H1 (cell line): Measurements from ENCODE around the gene NEDD4L. TPM values are rescaled to one million over a fixed set of nuclear protein-coding genes. Genes with fewer than 3 reads are reported as not detected.

Source experiments
- CTCF ChIA-PET: fragments of 300-600 bp; sonication (Branson Sonifier 250); formaldehyde crosslinking; loops from one replicate; lab custom pipeline; 2021; ENCODE audit not compliant: partially characterized antibody; lab: Charles Lee
- POLR2A ChIA-PET: fragments of 300-600 bp; sonication (Branson Sonifier 250); formaldehyde crosslinking; loops from one replicate; lab custom pipeline; 2021; ENCODE audit warnings: inconsistent platforms; ENCODE audit not compliant: partially characterized antibody; lab: Charles Lee
- DNase-seq, 2 experiments: peaks; one replicate each; pipeline versions ENCODE4 v3.0.0 to v3.0.0-alpha.2; 2010 to 2022; ENCODE audit warnings: low spot score in 2 of 2, low read depth in 1 of 2, mixed read lengths in 1 of 2
- FAIRE-seq: peaks from 2 replicates; lab custom pipeline; 2011; peaks lifted over from hg19 to GRCh38; lab: Jason Lieb, UNC
- H2AFZ ChIP-seq: 2 replicates; pipeline ENCODE4 v1.8.1; 2012; ENCODE audit warnings: low read length, inconsistent platforms
- H2AK5ac ChIP-seq: 2 replicates; pipeline ENCODE4 v1.6.1; 2013; ENCODE audit warnings: low read depth, low read length
- H2BK120ac ChIP-seq: replicated peaks from 2 replicates; pipeline ENCODE3; 2013; ENCODE audit warnings: low read depth, low read length, inconsistent platforms
- H2BK12ac ChIP-seq: 2 replicates; pipeline ENCODE4 v1.6.1; 2013; ENCODE audit warnings: low read depth, low read length
- H2BK15ac ChIP-seq: 2 replicates; pipeline ENCODE4 v1.6.1; 2013; ENCODE audit warnings: low read length
- H2BK20ac ChIP-seq: 2 replicates; pipeline ENCODE4 v1.6.1; 2013; ENCODE audit warnings: low read length
- H2BK5ac ChIP-seq: 2 replicates; pipeline ENCODE4 v1.6.1; 2013; ENCODE audit warnings: low read depth, low read length
- H3K14ac ChIP-seq: 2 replicates; pipeline ENCODE4 v1.6.1; 2013; ENCODE audit warnings: inconsistent platforms; ENCODE audit not compliant: insufficient read length
- H3K18ac ChIP-seq: 2 replicates; pipeline ENCODE4 v1.6.1; 2013; ENCODE audit warnings: low read length; ENCODE audit errors: extremely low read depth
- H3K23ac ChIP-seq: 2 replicates; pipeline ENCODE4 v1.6.1; 2013; ENCODE audit warnings: inconsistent platforms; ENCODE audit not compliant: insufficient read length
- H3K23me2 ChIP-seq: 2 replicates; pipeline ENCODE4 v1.6.1; 2013; ENCODE audit warnings: low read depth, low read length
- H3K27ac ChIP-seq: 2 replicates; pipeline ENCODE4 v1.6.1; 2011; ENCODE audit warnings: low read depth, low read length, inconsistent platforms
- H3K27me3 ChIP-seq, 4 experiments: replicated peaks in 1 of 4; 1 replicate in 1 of 4; 2 replicates in 3 of 4; pipeline versions ENCODE4 v1.6.1 to v1.8.1; 2011 to 2013; ENCODE audit warnings: low read length in 3 of 4, mild to moderate bottlenecking in 3 of 4, inconsistent platforms in 2 of 4, mixed read lengths in 2 of 4, moderate library complexity in 1 of 4; ENCODE audit not compliant: control insufficient read depth in 3 of 4, insufficient read depth in 3 of 4; ENCODE audit errors: extremely low read depth in 1 of 4
- H3K36me3 ChIP-seq, 4 experiments: 2 replicates each; pipeline versions ENCODE4 v1.6.1 to v1.8.1; 2011 to 2013; ENCODE audit warnings: mild to moderate bottlenecking in 4 of 4, low read length in 3 of 4, moderate library complexity in 2 of 4, control low read depth in 1 of 4, inconsistent platforms in 1 of 4; ENCODE audit not compliant: insufficient read depth in 4 of 4, control insufficient read depth in 2 of 4
- H3K4ac ChIP-seq: replicated peaks from 2 replicates; pipeline ENCODE3; 2013; ENCODE audit warnings: low read length, low read depth, mixed read lengths, inconsistent platforms; ENCODE audit not compliant: insufficient read length
- H3K4me1 ChIP-seq, 4 experiments: replicated peaks in 1 of 4; 1 replicate in 1 of 4; 2 replicates in 3 of 4; pipeline versions ENCODE4 v1.6.1 to v1.8.1; 2011 to 2013; ENCODE audit warnings: low read length in 3 of 4, inconsistent platforms in 2 of 4, mixed read lengths in 1 of 4; ENCODE audit not compliant: insufficient read depth in 4 of 4, control insufficient read depth in 3 of 4
- H3K4me2 ChIP-seq, 2 experiments: 2 replicates each; pipeline versions ENCODE4 v1.6.1 to v1.8.1; 2011 to 2013; ENCODE audit warnings: low read depth in 2 of 2, low read length in 2 of 2, control low read depth in 1 of 2, inconsistent platforms in 1 of 2, mild to moderate bottlenecking in 1 of 2; ENCODE audit not compliant: insufficient read depth in 1 of 2
- H3K4me3 ChIP-seq, 4 experiments: fragments of 200-600, 300-600 bp in 1 of 4; sonication (generic), shearing (Covaris generic), sonication (Bioruptor Twin) in 1 of 4; 2 replicates each; pipeline versions ENCODE4 v1.5.1 to v1.8.1; 2011 to 2016; ENCODE audit warnings: low read length in 4 of 4, low read depth in 3 of 4, control low read depth in 2 of 4, inconsistent platforms in 2 of 4, mild to moderate bottlenecking in 2 of 4, mixed read lengths in 1 of 4, moderate library complexity in 1 of 4; ENCODE audit not compliant: insufficient read depth in 2 of 4; ENCODE audit errors: extremely low read depth in 1 of 4
- H3K56ac ChIP-seq: replicated peaks from 2 replicates; pipeline ENCODE3; 2013; ENCODE audit warnings: low read depth, mild to moderate bottlenecking, mixed read lengths, low read length, inconsistent platforms; ENCODE audit not compliant: insufficient read length
- H3K79me1 ChIP-seq: 2 replicates; pipeline ENCODE4 v1.6.1; 2013; ENCODE audit warnings: low read depth, low read length, control low read depth
- H3K79me2 ChIP-seq, 2 experiments: 2 replicates each; pipeline versions ENCODE4 v1.6.1 to v1.8.1; 2012 to 2013; ENCODE audit warnings: low read length in 2 of 2, mild to moderate bottlenecking in 2 of 2, inconsistent platforms in 1 of 2; ENCODE audit not compliant: insufficient read depth in 2 of 2, control insufficient read depth in 1 of 2
- H3K9ac ChIP-seq, 4 experiments: replicated peaks in 1 of 4; 1 replicate in 1 of 4; 2 replicates in 3 of 4; pipeline versions ENCODE4 v1.6.1 to v1.8.1; 2011 to 2013; ENCODE audit warnings: low read depth in 3 of 4, low read length in 3 of 4, control low read depth in 2 of 4, mild to moderate bottlenecking in 2 of 4, moderate library complexity in 2 of 4, inconsistent platforms in 1 of 4; ENCODE audit errors: extremely low read depth in 1 of 4
- H3K9me3 ChIP-seq, 2 experiments: 2 replicates each; pipeline versions ENCODE4 v1.6.1 to v1.8.1; 2012 to 2013; ENCODE audit warnings: mild to moderate bottlenecking in 2 of 2, moderate library complexity in 2 of 2, control low read depth in 1 of 2, inconsistent platforms in 1 of 2, low read depth in 1 of 2, low read length in 1 of 2, mixed read lengths in 1 of 2; ENCODE audit not compliant: insufficient read depth in 2 of 2
- H4K20me1 ChIP-seq, 2 experiments: replicated peaks in 1 of 2; 2 replicates each; pipeline versions ENCODE3 to v1.8.1; 2011 to 2013; ENCODE audit warnings: inconsistent platforms in 2 of 2, low read length in 2 of 2, mild to moderate bottlenecking in 1 of 2; ENCODE audit not compliant: insufficient read depth in 2 of 2, control insufficient read depth in 1 of 2
- H4K5ac ChIP-seq: 2 replicates; pipeline ENCODE4 v1.6.1; 2013; ENCODE audit warnings: low read length, low read depth, mixed read lengths, inconsistent platforms; ENCODE audit not compliant: insufficient read length
- H4K8ac ChIP-seq: 2 replicates; pipeline ENCODE4 v1.8.0; 2013; ENCODE audit warnings: mild to moderate bottlenecking, moderate library complexity, low read length, inconsistent platforms; ENCODE audit not compliant: insufficient read depth; ENCODE audit errors: extremely low read depth
- H4K91ac ChIP-seq: replicated peaks from 2 replicates; pipeline ENCODE3; 2013; ENCODE audit warnings: low read length, mixed read lengths, inconsistent platforms; ENCODE audit not compliant: insufficient read length
- BRCA1 ChIP-seq: IDR thresholded peaks from 2 replicates; pipeline ENCODE4 v1.6.1; 2012; ENCODE audit warnings: low read depth, low read length, improper control_type of control experiment
- CHD2 ChIP-seq: IDR thresholded peaks from 2 replicates; pipeline ENCODE4 v1.6.1; 2012; ENCODE audit warnings: low read length, improper control_type of control experiment
- E2F6 ChIP-seq: IDR thresholded peaks from 2 replicates; pipeline ENCODE4 v1.6.1; 2012; ENCODE audit warnings: inconsistent platforms
- EGR1 ChIP-seq: IDR thresholded peaks from 2 replicates; pipeline ENCODE4 v1.6.1; 2011; ENCODE audit warnings: low read depth, low read length, borderline replicate concordance
- GTF2F1 ChIP-seq: IDR thresholded peaks from 2 replicates; pipeline ENCODE4 v1.6.1; 2012; ENCODE audit warnings: low read depth, low read length, improper control_type of control experiment, borderline replicate concordance
- JUN ChIP-seq: IDR thresholded peaks from 2 replicates; pipeline ENCODE4 v1.6.1; 2011; ENCODE audit warnings: low read depth, mild to moderate bottlenecking, improper control_type of control experiment, low read length
- KDM5A ChIP-seq: fragments of 200-600 bp; IDR thresholded peaks from 2 replicates; pipeline ENCODE4 v1.7.1; 2012; ENCODE audit warnings: mild to moderate bottlenecking, low read length, inconsistent platforms, mixed read lengths
- RAD21 ChIP-seq, 2 experiments: IDR thresholded peaks in 1 of 2; conservative IDR thresholded peaks in 1 of 2; 2 replicates each; pipeline ENCODE4 v1.6.1; 2011; ENCODE audit warnings: low read depth in 2 of 2, low read length in 2 of 2, improper control_type of control experiment in 1 of 2, inconsistent platforms in 1 of 2, mild to moderate bottlenecking in 1 of 2, moderate library complexity in 1 of 2
- RXRA ChIP-seq: IDR thresholded peaks from 2 replicates; pipeline ENCODE4 v1.6.1; 2011; ENCODE audit warnings: low read depth, mild to moderate bottlenecking, low read length, moderate library complexity; ENCODE audit not compliant: insufficient read depth
- SUZ12 ChIP-seq: fragments of 200-600 bp; sonication (generic); IDR thresholded peaks from 2 replicates; pipeline ENCODE4 v1.6.1; 2012; ENCODE audit warnings: mild to moderate bottlenecking, inconsistent platforms, low read length, moderate library complexity, mixed read lengths
- TBP ChIP-seq: IDR thresholded peaks from 2 replicates; pipeline ENCODE4 v1.6.1; 2011; ENCODE audit warnings: low read depth, low read length, improper control_type of control experiment
- TEAD4 ChIP-seq: IDR thresholded peaks from 2 replicates; pipeline ENCODE4 v1.6.1; 2012; ENCODE audit warnings: low read depth, low read length, inconsistent platforms, mixed read lengths
- YY1 ChIP-seq: IDR thresholded peaks from 2 replicates; pipeline ENCODE4 v1.6.1; 2011; ENCODE audit warnings: low read depth, mild to moderate bottlenecking, low read length
- WGBS, 2 experiments: shearing (Covaris generic) in 1 of 2; methylation state at CpG; one replicate each; pipeline versions ENCODE4 v1.1.6 to v1.1.7; 2013 to 2015; ENCODE audit warnings: low lambda C conversion rate in 2 of 2, mixed read lengths in 2 of 2, inconsistent platforms in 1 of 2, low coverage in 1 of 2, missing lambda C conversion rate in 1 of 2; ENCODE audit not compliant: insufficient replicate concordance in 2 of 2, insufficient coverage in 1 of 2, insufficient read length in 1 of 2; ENCODE audit errors: extremely low coverage in 1 of 2, missing lambda C conversion rate in 1 of 2; 5-methylcytosine and 5-hydroxymethylcytosine counted together
- polyA plus RNA-seq, 7 experiments: library from polyadenylated mRNA; depleted of rRNA in 3 of 7; stranded (reverse) in 5 of 7; unstranded in 2 of 7; fragments of >200 nt in 5 of 7; fragments of 200-250 nt in 2 of 7; gene quantifications; 1 replicate in 5 of 7; 2 replicates in 1 of 7; 4 replicates in 1 of 7; pipeline versions ENCODE4 v1.2.1 to v1.2.3, GENCODE V29; 2011 to 2013; ENCODE audit warnings: missing spikeins in 2 of 7, mixed read lengths in 2 of 7
- total RNA-seq: library from RNA; stranded (reverse); fragmentation: NEBNext Ultra II Directional; extraction: Animal tissue kit (Norgen Biotek cat#: 25700); gene quantifications from 2 replicates; pipeline ENCODE4 v1.2.1, GENCODE V29; 2021

The NEDD4L gene
- total and polyA plus RNA-seq, 2 of the 8 experiments (the other 6 are each of a cell fraction or from before 2014, with no cell fraction given): 37.3 to 69.8 TPM

GRCh38 chr18:58034370-58034769, 9.7 kb upstream of the NEDD4L start:
- Histone ChIP-seq H2BK12ac (no peak overlapping the region), H3K27me3 (no peaks in the 10 kb centered on the region), H3K4me3 (no peak overlapping the region), H3K9me3 (no peaks in the 10 kb centered on the region), H3K36me3 (no peaks in the 10 kb centered on the region), H3K9ac (no peak overlapping the region), H4K5ac (no peak overlapping the region), H3K4me2 (no peak overlapping the region), H2AK5ac (no peak overlapping the region), H2BK15ac (no peak overlapping the region), H3K79me1 (no peaks in the 10 kb centered on the region), H3K18ac (no peak overlapping the region), H4K91ac (no peak overlapping the region), H4K20me1 (no peaks in the 10 kb centered on the region), H3K23ac (no peak overlapping the region), H3K14ac (no peak overlapping the region), H3K56ac (no peak overlapping the region), H3K4me1 (no peaks in the 10 kb centered on the region), H3K27ac (no peak overlapping the region), H2BK20ac (no peak overlapping the region), H3K79me2 (no peaks in the 10 kb centered on the region), H2BK120ac (no peak overlapping the region), H2AFZ (no peak overlapping the region), H3K23me2 (no peaks in the 10 kb centered on the region), H4K8ac (no peak overlapping the region), H3K4ac (no peak overlapping the region), H2BK5ac (no peak overlapping the region)
- DNase-seq (no peak), FAIRE-seq (no peak)
- POLR2A ChIA-PET: no interaction called here
- TF ChIP-seq TBP (no peak), CHD2 (no peak), GTF2F1 (no peak), JUN (no peak), KDM5A (no peak), RXRA (no peak), TEAD4 (no peak), YY1 (no peak), BRCA1 (no peak), EGR1 (no peak), RAD21 (IDR thresholded peaks at IDR 0.05 in 1 of 2, conservative IDR thresholded peaks at IDR 0.05 in 1 of 2; ENCODE audit: low read depth in 2 of 2, low read length in 2 of 2) (no peak), SUZ12 (no peak), E2F6 (no peak)
- CTCF ChIA-PET: no interaction called here
- 87% methylated on average over 2 of the region's 2 CpGs; no CpG with 5 or more reads in 1 of the 2 experiments for WGBS, 2 experiments
